Fibroblast of lung (primary cell): ENCODE data around the gene ACER1. TPM values are rescaled to one million over a fixed set of nuclear protein-coding genes. Genes with fewer than 3 reads are reported as not detected.

Experiments used
- DNase-seq, 2 donors: peaks; one replicate each; pipeline versions ENCODE4 v3.0.0 to v3.0.0-alpha.2; 2010; ENCODE audit warnings: low read depth in 2 of 2
- H2AFZ ChIP-seq: 2 replicates; pipeline ENCODE4 v1.5.1; 2012; ENCODE audit warnings: low read length, control low read depth, inconsistent platforms
- H3K27ac ChIP-seq: 2 replicates; pipeline ENCODE4 v1.5.1; 2011; ENCODE audit warnings: low read length, control low read depth; ENCODE audit not compliant: insufficient read depth
- H3K27me3 ChIP-seq: 2 replicates; pipeline ENCODE4 v1.5.1; 2011; ENCODE audit warnings: mild to moderate bottlenecking, low read length; ENCODE audit not compliant: control insufficient read depth, insufficient read depth
- H3K36me3 ChIP-seq: 2 replicates; pipeline ENCODE4 v1.5.1; 2011; ENCODE audit warnings: low read length; ENCODE audit not compliant: control insufficient read depth, insufficient read depth
- H3K4me1 ChIP-seq: 2 replicates; pipeline ENCODE4 v1.5.1; 2011; ENCODE audit warnings: low read length; ENCODE audit not compliant: control insufficient read depth, insufficient read depth; ENCODE audit errors: extremely low read depth
- H3K4me2 ChIP-seq: 2 replicates; pipeline ENCODE4 v1.5.1; 2011; ENCODE audit warnings: low read length, control low read depth; ENCODE audit not compliant: insufficient read depth; ENCODE audit errors: extremely low read depth
- H3K4me3 ChIP-seq, 4 experiments: fragments of 200-600 bp in 1 of 4; sonication (generic) in 1 of 4; replicated peaks in 1 of 4; 2 replicates each; pipeline ENCODE4 v1.5.1; 2011 to 2016; ENCODE audit warnings: low read length in 4 of 4, low read depth in 3 of 4, mild to moderate bottlenecking in 3 of 4, control low read depth in 2 of 4, inconsistent platforms in 1 of 4, mixed read lengths in 1 of 4; ENCODE audit not compliant: insufficient read depth in 1 of 4; ENCODE audit errors: control extremely low read depth in 1 of 4
- H3K79me2 ChIP-seq: 2 replicates; pipeline ENCODE4 v1.5.1; 2012; ENCODE audit warnings: mild to moderate bottlenecking, low read length, inconsistent platforms; ENCODE audit not compliant: control insufficient read depth, insufficient read depth
- H3K9ac ChIP-seq: 2 replicates; pipeline ENCODE4 v1.5.1; 2011; ENCODE audit warnings: mild to moderate bottlenecking, low read length, control low read depth; ENCODE audit not compliant: insufficient read depth
- H3K9me3 ChIP-seq: 2 replicates; pipeline ENCODE4 v1.5.1; 2012; ENCODE audit warnings: low read depth, low read length; ENCODE audit not compliant: control insufficient read depth, insufficient read depth
- H4K20me1 ChIP-seq: 2 replicates; pipeline ENCODE4 v1.5.1; 2011; ENCODE audit warnings: low read length; ENCODE audit not compliant: control insufficient read depth, insufficient read depth; ENCODE audit errors: extremely low read depth
- EZH2 ChIP-seq: IDR thresholded peaks from 2 replicates; pipeline ENCODE4 v1.5.1; 2012; ENCODE audit warnings: low read length, control low read depth, mild to moderate bottlenecking; ENCODE audit errors: missing control alignments
- polyA plus RNA-seq, 2 donors: library from polyadenylated mRNA; depleted of rRNA in 1 of 2; stranded (reverse) in 1 of 2; unstranded in 1 of 2; fragments of >200 nt; gene quantifications; 2 replicates each; pipeline ENCODE4 v1.2.1, GENCODE V29; 2011 to 2012; ENCODE audit warnings: missing spikeins in 1 of 2
- total RNA-seq: library from RNA; depleted of rRNA; stranded (reverse); fragments of >200 nt; gene quantifications from 2 replicates; pipeline ENCODE4 v1.2.1, GENCODE V29; 2014
- TF ChIP-seq, protein P1 (sequence below), 2 donors: IDR thresholded peaks in 1 of 2; conservative IDR thresholded peaks in 1 of 2; 1 replicate in 1 of 2; 2 replicates in 1 of 2; pipeline ENCODE4 v1.5.1; 2011 to 2012; ENCODE audit warnings: low read length in 2 of 2, control low read depth in 1 of 2, inconsistent platforms in 1 of 2, low read depth in 1 of 2, mild to moderate bottlenecking in 1 of 2

Gene ACER1
- total and polyA plus RNA-seq, 2 donors (not counting 1 experiment from before 2014, with no cell fraction given): not detected

DNA sequence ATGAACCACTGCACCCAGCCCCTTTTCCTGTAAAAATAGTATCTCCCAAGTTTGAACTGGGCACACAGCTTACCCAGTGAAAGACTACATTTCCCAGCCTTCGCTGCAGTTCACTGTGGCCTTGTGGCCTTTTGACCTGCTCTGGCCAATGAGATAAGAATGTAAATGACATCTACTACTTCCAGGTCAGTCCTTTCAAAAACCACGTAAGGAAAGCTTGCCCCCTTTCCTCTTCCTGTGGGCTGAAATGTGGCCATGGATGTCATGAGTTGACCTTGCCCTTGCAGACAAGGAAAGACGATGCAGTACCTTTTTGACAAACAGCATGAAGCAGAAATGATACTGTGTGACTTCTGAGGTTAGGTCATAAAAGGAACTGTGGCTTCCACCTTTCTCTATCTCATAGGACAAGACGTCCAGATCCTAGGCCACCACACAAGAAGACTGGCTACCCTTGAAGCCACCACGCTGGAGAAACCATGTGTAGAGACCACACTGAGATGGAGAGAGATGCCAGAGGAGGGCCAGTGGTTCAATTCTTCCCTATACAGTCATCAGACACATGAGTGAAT lies 19.9 kb downstream of the ACER1 start:
- no peak for DNase-seq
- Histone ChIP-seq H3K27ac (no peak overlapping the region), H3K4me2 (no peak overlapping the region), H3K79me2 (no peaks in the 10 kb centered on the region), H3K27me3 (no peaks in the 10 kb centered on the region), H3K9me3 (no peaks in the 10 kb centered on the region), H4K20me1 (no peaks in the 10 kb centered on the region), H2AFZ (no peak overlapping the region), H3K4me1 (no peaks in the 10 kb centered on the region), H3K36me3 (no peaks in the 10 kb centered on the region), H3K9ac (no peak overlapping the region), H3K4me3 (no peak overlapping the region)
- no peak for TF ChIP-seq EZH2
- TF ChIP-seq, protein P1, sequence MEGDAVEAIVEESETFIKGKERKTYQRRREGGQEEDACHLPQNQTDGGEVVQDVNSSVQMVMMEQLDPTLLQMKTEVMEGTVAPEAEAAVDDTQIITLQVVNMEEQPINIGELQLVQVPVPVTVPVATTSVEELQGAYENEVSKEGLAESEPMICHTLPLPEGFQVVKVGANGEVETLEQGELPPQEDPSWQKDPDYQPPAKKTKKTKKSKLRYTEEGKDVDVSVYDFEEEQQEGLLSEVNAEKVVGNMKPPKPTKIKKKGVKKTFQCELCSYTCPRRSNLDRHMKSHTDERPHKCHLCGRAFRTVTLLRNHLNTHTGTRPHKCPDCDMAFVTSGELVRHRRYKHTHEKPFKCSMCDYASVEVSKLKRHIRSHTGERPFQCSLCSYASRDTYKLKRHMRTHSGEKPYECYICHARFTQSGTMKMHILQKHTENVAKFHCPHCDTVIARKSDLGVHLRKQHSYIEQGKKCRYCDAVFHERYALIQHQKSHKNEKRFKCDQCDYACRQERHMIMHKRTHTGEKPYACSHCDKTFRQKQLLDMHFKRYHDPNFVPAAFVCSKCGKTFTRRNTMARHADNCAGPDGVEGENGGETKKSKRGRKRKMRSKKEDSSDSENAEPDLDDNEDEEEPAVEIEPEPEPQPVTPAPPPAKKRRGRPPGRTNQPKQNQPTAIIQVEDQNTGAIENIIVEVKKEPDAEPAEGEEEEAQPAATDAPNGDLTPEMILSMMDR (conservative IDR thresholded peaks at IDR 0.05 in 1 of 2, IDR thresholded peaks at IDR 0.05 in 1 of 2; ENCODE audit: low read depth in 1 of 2, low read length in 2 of 2): no peak

DNA sequence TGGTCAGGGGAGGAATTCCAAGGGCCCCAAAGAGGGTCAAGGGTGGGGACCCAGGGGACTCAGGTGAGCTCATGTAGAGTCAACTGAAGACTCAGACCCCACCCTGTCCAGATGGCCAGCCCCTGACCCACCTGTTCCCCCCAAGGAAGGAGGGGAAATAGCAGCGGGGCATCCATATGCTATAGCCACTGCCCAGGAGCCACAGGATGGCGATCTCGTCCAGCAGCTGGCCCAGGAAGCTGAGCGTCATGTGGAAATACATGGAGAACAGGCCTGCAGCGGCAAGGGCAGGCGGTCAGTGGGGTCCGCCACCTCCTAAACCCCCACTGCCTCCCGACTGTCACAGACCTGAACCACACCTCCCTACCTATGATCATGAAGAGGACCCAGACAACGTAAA lies 21.4 kb downstream of the ACER1 start:
- Histone ChIP-seq H3K27ac (no peak overlapping the region), H3K79me2 (no peaks in the 10 kb centered on the region), H3K4me1 (no peaks in the 10 kb centered on the region), H3K4me3 (no peak overlapping the region), H3K9ac (no peak overlapping the region), H3K4me2 (no peak overlapping the region), H3K36me3 (no peaks in the 10 kb centered on the region), H4K20me1 (no peaks in the 10 kb centered on the region), H2AFZ (no peak overlapping the region), H3K27me3 (no peaks in the 10 kb centered on the region), H3K9me3 (no peaks in the 10 kb centered on the region)
- TF ChIP-seq, protein P1 (conservative IDR thresholded peaks at IDR 0.05 in 1 of 2, IDR thresholded peaks at IDR 0.05 in 1 of 2; ENCODE audit: low read depth in 1 of 2, low read length in 2 of 2): no peak
- TF ChIP-seq EZH2: no peak
- DNase-seq: no peak

DNA sequence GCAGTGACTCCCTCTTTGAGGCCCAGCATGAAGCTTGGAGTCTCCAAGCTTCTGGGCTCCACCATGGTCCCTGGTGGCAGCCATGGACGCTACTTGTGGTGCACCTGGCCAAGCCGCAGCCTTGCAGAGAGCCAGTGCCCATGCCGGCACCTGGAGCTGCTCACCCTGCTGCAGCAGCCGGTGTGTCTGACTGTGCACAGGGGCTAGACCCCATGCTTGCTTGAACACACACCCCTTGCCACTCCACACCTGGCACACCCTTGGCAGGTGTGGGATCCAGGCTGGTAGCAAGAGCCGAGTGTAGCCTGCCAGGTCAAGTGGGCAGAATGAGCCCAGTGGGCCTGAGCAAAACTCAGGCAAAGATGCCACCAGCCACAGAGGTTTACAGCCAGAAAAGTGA lies 35.0 kb downstream of the ACER1 start:
- Histone ChIP-seq H3K79me2 (no peaks in the 10 kb centered on the region), H3K4me2 (no peak overlapping the region), H3K4me1 (no peaks in the 10 kb centered on the region), H2AFZ (no peak overlapping the region), H3K4me3 (no peak overlapping the region), H3K9me3 (no peaks in the 10 kb centered on the region), H4K20me1 (no peaks in the 10 kb centered on the region), H3K27me3 (no peaks in the 10 kb centered on the region), H3K36me3 (no peaks in the 10 kb centered on the region), H3K27ac (no peak overlapping the region), H3K9ac (no peak overlapping the region)
- TF ChIP-seq, protein P1 (conservative IDR thresholded peaks at IDR 0.05 in 1 of 2, IDR thresholded peaks at IDR 0.05 in 1 of 2; ENCODE audit: low read depth in 1 of 2, low read length in 2 of 2): no peak
- no peak for TF ChIP-seq EZH2
- DNase-seq: no peak
